Stomach (tissue), 9 donors: Measurements from ENCODE around the gene HNRNPLL. TPM values are rescaled to one million over a fixed set of nuclear protein-coding genes. Genes with fewer than 3 reads are reported as not detected.

ENCODE experiments used
- DNase-seq, 2 donors: peaks; one replicate each; pipeline versions ENCODE4 v3.0.0 to v3.0.0-alpha.2; 2013 to 2019
- H3K27ac ChIP-seq, 5 donors: fragments of 200-600 bp in 4 of 5; sonication (generic) in 4 of 5; one replicate each; pipeline ENCODE4 v1.5.1; 2013 to 2019; ENCODE audit warnings: mild to moderate bottlenecking in 1 of 5, moderate library complexity in 1 of 5
- H3K27me3 ChIP-seq, 3 donors: fragments of 200-600 bp; sonication (generic); one replicate each; pipeline ENCODE4 v1.5.1; 2017 to 2019; ENCODE audit warnings: mixed run types in 1 of 3
- H3K36me3 ChIP-seq, 4 donors: fragments of 200-600 bp; sonication (generic); 1 replicate in 3 of 4; 2 replicates in 1 of 4; pipeline ENCODE4 v1.5.1; 2016 to 2019
- H3K4me1 ChIP-seq, 4 donors: fragments of 200-600 bp; sonication (generic); one replicate each; pipeline ENCODE4 v1.5.1; 2016 to 2019
- H3K4me3 ChIP-seq, 4 donors: fragments of 200-600 bp; sonication (generic) in 3 of 4; one replicate each; pipeline ENCODE4 v1.5.1; 2016 to 2019; ENCODE audit warnings: mild to moderate bottlenecking in 1 of 4
- H3K9me3 ChIP-seq, 4 donors: fragments of 200-600 bp; sonication (generic); one replicate each; pipeline ENCODE4 v1.5.1; 2016 to 2019
- CTCF ChIP-seq, 7 experiments: fragments of 450-650 bp in 4 of 7; fragments of 200-600 bp in 3 of 7; sonication (generic) in 3 of 7; IDR thresholded peaks; one replicate each; pipeline ENCODE4 v1.5.1; 2016 to 2019; ENCODE audit warnings: antibody characterized with exemption in 7 of 7, control low read depth in 2 of 7, mild to moderate bottlenecking in 1 of 7
- EP300 ChIP-seq: sonication (generic); formaldehyde crosslinking; IDR thresholded peaks from one replicate; pipeline ENCODE4 v1.6.1; 2017; ENCODE audit warnings: antibody characterized with exemption
- POLR2A ChIP-seq, 4 donors: fragments of 450-650 bp; IDR thresholded peaks; one replicate each; pipeline ENCODE4 v1.6.1; 2016; ENCODE audit warnings: antibody characterized with exemption in 4 of 4, control low read depth in 2 of 4, mild to moderate bottlenecking in 1 of 4, moderate library complexity in 1 of 4
- POLR2AphosphoS5 ChIP-seq, 3 donors: sonication (generic); formaldehyde crosslinking; IDR thresholded peaks; one replicate each; pipeline ENCODE4 v1.6.1; 2016; ENCODE audit warnings: antibody characterized with exemption in 3 of 3
- WGBS, 5 donors: extraction: QIAGEN DNeasy Blood & Tissue Kit in 3 of 5; methylation state at CpG; one replicate each; pipeline versions ENCODE4 v1.1.5 to v1.1.7; 2013 to 2018; 5-methylcytosine and 5-hydroxymethylcytosine counted together
- intact Hi-C: fragments of 100-400 bp; cut with DNase I; formaldehyde crosslinking; loops from one replicate; pipeline ENCODE4 v1.15.1; 2023; ENCODE audit warnings: low total_unique reads
- polyA plus RNA-seq, 3 donors: library from polyadenylated mRNA; stranded (reverse); fragments of 200-250 nt; gene quantifications; one replicate each; pipeline ENCODE4 v1.2.3, GENCODE V29; 2013
- total RNA-seq, 5 donors: library from RNA; depleted of rRNA; stranded (reverse); fragments of >200 nt; gene quantifications; one replicate each; pipeline versions ENCODE4 v1.1.0 to v1.2.3, GENCODE V29; 2014 to 2016
- donor health status: healthy with polysubstance abuse.
- donor health status: Bipolar disorder and iron deficiency.
- donor health status: healthy.

The HNRNPLL gene
- total and polyA plus RNA-seq, 8 donors, result 12.2 to 97.9 (median 25.7) TPM

GRCh38 chr2:38592951-38593350, 9.8 kb downstream of the HNRNPLL start:
- H3K27me3 ChIP-seq, result no peaks in the 10 kb centered on the region
- peak overlapping the region in 1 of 5 donors; percentile 29 for H3K27ac ChIP-seq
- intact Hi-C loops, result no loop called here
- TF ChIP-seq POLR2A (IDR thresholded peaks at IDR 0.05) (no peak), CTCF (IDR thresholded peaks at IDR 0.05) (no peak)
- H3K36me3 ChIP-seq, result peaks cover 0 to 8% (median 0%) of the 10 kb centered on the region in 4 donors
- H3K9me3 ChIP-seq, result no peaks in the 10 kb centered on the region
- H3K4me3 ChIP-seq, result no peak overlapping the region
- DNase-seq, result no peak
- 14 to 34% (median 25%) methylated on average over 2 of the region's 2 CpGs for WGBS, 5 donors
- H3K4me1 ChIP-seq, result peaks cover 15 to 96% (median 48%) of the 10 kb centered on the region in 4 donors

- Histone ChIP-seq H3K27me3 (no peaks in the 10 kb centered on the region), H3K4me1 (peaks cover 4 to 96% (median 44%) of the 10 kb centered on the region in 4 donors), H3K27ac (peak overlapping the region in 3 of 5 donors; percentile 11 to 34 (median 28)), H3K4me3 (no peak overlapping the region), H3K9me3 (no peaks in the 10 kb centered on the region), H3K36me3 (peaks cover 0 to 12% (median 2%) of the 10 kb centered on the region in 4 donors)
- WGBS, 5 donors, result 22 to 40% (median 25%) methylated on average over 2 of the region's 2 CpGs
- intact Hi-C loops, result no loop called here
- no peak for TF ChIP-seq EP300
- no peak for TF ChIP-seq POLR2A (IDR thresholded peaks at IDR 0.05)
- DNase-seq, result no peak
Measured at GRCh38 chr2:38591152-38591551, 11.6 kb downstream of the HNRNPLL start.

- DNase-seq, result no peak
- Histone ChIP-seq H3K27me3 (no peaks in the 10 kb centered on the region), H3K27ac (no peak overlapping the region), H3K4me3 (no peak overlapping the region), H3K9me3 (no peaks in the 10 kb centered on the region), H3K4me1 (peaks cover 8 to 96% (median 48%) of the 10 kb centered on the region in 4 donors), H3K36me3 (peaks cover 5 to 19% (median 11%) of the 10 kb centered on the region in 4 donors)
- WGBS, 5 donors, result 83 to 88% (median 87%) methylated on average over 3 of the region's 3 CpGs
- no peak for TF ChIP-seq POLR2AphosphoS5 (IDR thresholded peaks at IDR 0.05)
- TF ChIP-seq CTCF (IDR thresholded peaks at IDR 0.05), result no peak
- no peak for TF ChIP-seq POLR2A (IDR thresholded peaks at IDR 0.05)
- TF ChIP-seq EP300, result no peak
- intact Hi-C loops, result no loop called here
Measured at GRCh38 chr2:38590053-38590452, 12.7 kb downstream of the HNRNPLL start.

GRCh38 chr2:38586931-38587330, 15.8 kb downstream of the HNRNPLL start:
- TF ChIP-seq CTCF (IDR thresholded peaks at IDR 0.05) (no peak), POLR2A (IDR thresholded peaks at IDR 0.05) (no peak), EP300 (no peak), POLR2AphosphoS5 (IDR thresholded peaks at IDR 0.05) (no peak)
- H3K4me3 ChIP-seq, result no peak overlapping the region
- 65 to 81% (median 72%) methylated on average over 3 of the region's 3 CpGs for WGBS, 5 donors
- intact Hi-C loops, result no loop called here
- peaks cover 4 to 77% (median 33%) of the 10 kb centered on the region in 4 donors for H3K4me1 ChIP-seq
- peak overlapping the region in 1 of 5 donors; percentile 19 for H3K27ac ChIP-seq
- H3K36me3 ChIP-seq, result peaks cover 5 to 44% (median 26%) of the 10 kb centered on the region in 4 donors
- DNase-seq, result no peak
- H3K9me3 ChIP-seq, result no peaks in the 10 kb centered on the region
- H3K27me3 ChIP-seq, result no peaks in the 10 kb centered on the region

GRCh38 chr2:38584881-38585280, 17.8 kb downstream of the HNRNPLL start:
- intact Hi-C loops, result loop anchor here (5.0 kb wide), 1 partner anchor 142 kb away; no protein-coding TSS in a partner anchor
- no peak overlapping the region for H3K27ac ChIP-seq
- DNase-seq, result no peak
- 82 to 93% (median 86%) methylated on average over 1 of the region's 1 CpG for whole genome bisulfite sequencing, 5 donors
- H3K27me3 ChIP-seq, result no peaks in the 10 kb centered on the region
- TF ChIP-seq POLR2AphosphoS5 (IDR thresholded peaks at IDR 0.05), result no peak
- TF ChIP-seq POLR2A (IDR thresholded peaks at IDR 0.05), result no peak
- TF ChIP-seq EP300, result no peak
- TF ChIP-seq CTCF (IDR thresholded peaks at IDR 0.05), result no peak
- peaks cover 10 to 57% (median 40%) of the 10 kb centered on the region in 4 donors for H3K36me3 ChIP-seq
- no peaks in the 10 kb centered on the region for H3K9me3 ChIP-seq
- H3K4me3 ChIP-seq, result no peak overlapping the region
- H3K4me1 ChIP-seq, result peaks cover 4 to 64% (median 24%) of the 10 kb centered on the region in 4 donors
